ENCODE measurements around the gene PATJ. TPM values are rescaled to one million over a fixed set of nuclear protein-coding genes. Genes with fewer than 3 reads are reported as not detected.

PATJ gene
- total RNA-seq, 6 experiments from 2014 or later = 19.0 to 49.0 (median 26.7) TPM

DNA sequence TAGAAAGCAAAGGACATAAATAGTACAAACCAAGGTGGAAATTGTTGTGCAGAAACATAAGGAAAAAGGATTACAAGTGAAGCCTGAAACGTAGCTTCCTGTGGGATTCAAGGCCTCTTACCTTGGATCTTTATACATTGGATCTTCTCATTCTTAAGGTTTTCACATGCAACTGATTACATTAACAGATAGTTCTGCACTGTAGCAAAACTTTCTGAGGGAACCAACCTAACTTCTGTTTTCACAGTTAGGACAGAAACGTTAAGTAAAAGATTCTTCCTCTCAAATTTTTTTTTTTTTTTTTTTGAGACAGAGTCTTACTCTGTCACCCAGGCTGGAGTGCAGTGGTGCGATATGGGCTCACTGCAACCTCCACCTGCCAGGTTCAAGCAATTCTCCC lies 9.6 kb upstream of the PATJ start:
- WGBS (ENCODE audit: insufficient coverage, low coverage, low lambda C conversion rate, missing lambda C conversion rate) = 67% methylated on average over 3 of the region's 3 CpGs
- TF ChIP-seq, protein P1, sequence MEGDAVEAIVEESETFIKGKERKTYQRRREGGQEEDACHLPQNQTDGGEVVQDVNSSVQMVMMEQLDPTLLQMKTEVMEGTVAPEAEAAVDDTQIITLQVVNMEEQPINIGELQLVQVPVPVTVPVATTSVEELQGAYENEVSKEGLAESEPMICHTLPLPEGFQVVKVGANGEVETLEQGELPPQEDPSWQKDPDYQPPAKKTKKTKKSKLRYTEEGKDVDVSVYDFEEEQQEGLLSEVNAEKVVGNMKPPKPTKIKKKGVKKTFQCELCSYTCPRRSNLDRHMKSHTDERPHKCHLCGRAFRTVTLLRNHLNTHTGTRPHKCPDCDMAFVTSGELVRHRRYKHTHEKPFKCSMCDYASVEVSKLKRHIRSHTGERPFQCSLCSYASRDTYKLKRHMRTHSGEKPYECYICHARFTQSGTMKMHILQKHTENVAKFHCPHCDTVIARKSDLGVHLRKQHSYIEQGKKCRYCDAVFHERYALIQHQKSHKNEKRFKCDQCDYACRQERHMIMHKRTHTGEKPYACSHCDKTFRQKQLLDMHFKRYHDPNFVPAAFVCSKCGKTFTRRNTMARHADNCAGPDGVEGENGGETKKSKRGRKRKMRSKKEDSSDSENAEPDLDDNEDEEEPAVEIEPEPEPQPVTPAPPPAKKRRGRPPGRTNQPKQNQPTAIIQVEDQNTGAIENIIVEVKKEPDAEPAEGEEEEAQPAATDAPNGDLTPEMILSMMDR (IDR thresholded peaks at IDR 0.05) = no peak
- TF ChIP-seq POLR2A (IDR thresholded peaks at IDR 0.05) = no peak
- Histone ChIP-seq H3K9me3 (no peaks in the 10 kb centered on the region), H3K27me3 (no peaks in the 10 kb centered on the region), H3K4me3 (no peak overlapping the region), H3K27ac (no peak overlapping the region), H3K36me3 (no peaks in the 10 kb centered on the region), H3K4me1 (no peaks in the 10 kb centered on the region)
- ATAC-seq (no peak), DNase-seq (no peak)
- intact Hi-C loops (cut with DNase I) = no loop called here

DNA sequence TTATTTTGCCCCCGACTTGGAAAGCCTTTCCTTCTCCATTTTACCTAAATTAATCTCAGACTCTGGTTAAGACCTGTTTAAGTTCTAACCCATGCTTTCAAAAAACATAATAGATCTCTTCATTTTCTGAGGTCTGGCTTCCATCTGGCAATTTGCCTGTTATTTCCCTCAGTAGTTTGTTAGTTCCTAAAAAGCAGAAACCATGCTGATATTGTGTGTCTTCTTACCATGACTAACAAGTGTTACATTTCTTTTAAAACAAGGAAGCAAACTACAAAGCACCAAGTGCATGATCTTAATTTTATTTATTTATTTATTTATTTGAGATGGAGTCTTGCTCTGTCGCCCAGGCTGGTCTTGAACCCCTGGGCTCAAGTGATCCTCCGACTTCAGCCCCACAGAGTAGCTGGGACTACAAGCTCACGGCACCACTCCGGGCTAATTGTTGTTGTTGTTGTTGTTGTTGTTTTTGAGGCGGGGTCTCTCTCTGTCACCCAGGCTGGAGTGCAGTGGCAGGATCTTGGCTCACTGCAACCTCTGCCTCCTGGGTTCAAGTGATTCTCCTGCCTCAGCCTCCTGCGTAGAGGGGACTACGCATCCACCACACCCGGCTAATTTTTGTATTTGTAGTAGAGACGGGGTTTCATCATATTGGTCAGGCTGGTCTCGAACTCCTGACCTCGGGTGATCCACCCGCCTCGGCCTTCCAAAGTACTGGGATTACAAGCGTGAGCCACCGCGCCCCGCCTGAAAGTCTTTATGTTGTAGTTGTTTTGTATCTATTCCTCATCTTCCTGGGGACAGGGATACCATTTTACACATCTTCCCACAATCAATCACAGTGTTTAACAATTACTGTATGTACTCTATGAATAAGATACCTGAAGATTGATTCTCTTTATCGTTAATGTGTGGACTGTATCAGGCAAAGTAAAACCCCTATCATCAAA lies 1.3 kb upstream of the PATJ start:
- 77% methylated on average over 15 of the region's 19 CpGs for WGBS (ENCODE audit: insufficient coverage, low coverage, low lambda C conversion rate, missing lambda C conversion rate)
- Histone ChIP-seq H3K9me3 (no peaks in the 10 kb centered on the region), H3K4me3 (peak overlapping the region in 1 of 3 donors; percentile 79), H3K36me3 (no peaks in the 10 kb centered on the region), H3K27ac (no peak overlapping the region), H3K27me3 (no peaks in the 10 kb centered on the region), H3K4me1 (peaks cover 0 to 20% (median 2%) of the 10 kb centered on the region in 4 donors)
- ATAC-seq (no peak), DNase-seq (no peak)
- intact Hi-C loops (cut with DNase I) = no loop called here
- TF ChIP-seq, protein P1 (IDR thresholded peaks at IDR 0.05) = no peak
- no peak for TF ChIP-seq POLR2A (IDR thresholded peaks at IDR 0.05)

DNA sequence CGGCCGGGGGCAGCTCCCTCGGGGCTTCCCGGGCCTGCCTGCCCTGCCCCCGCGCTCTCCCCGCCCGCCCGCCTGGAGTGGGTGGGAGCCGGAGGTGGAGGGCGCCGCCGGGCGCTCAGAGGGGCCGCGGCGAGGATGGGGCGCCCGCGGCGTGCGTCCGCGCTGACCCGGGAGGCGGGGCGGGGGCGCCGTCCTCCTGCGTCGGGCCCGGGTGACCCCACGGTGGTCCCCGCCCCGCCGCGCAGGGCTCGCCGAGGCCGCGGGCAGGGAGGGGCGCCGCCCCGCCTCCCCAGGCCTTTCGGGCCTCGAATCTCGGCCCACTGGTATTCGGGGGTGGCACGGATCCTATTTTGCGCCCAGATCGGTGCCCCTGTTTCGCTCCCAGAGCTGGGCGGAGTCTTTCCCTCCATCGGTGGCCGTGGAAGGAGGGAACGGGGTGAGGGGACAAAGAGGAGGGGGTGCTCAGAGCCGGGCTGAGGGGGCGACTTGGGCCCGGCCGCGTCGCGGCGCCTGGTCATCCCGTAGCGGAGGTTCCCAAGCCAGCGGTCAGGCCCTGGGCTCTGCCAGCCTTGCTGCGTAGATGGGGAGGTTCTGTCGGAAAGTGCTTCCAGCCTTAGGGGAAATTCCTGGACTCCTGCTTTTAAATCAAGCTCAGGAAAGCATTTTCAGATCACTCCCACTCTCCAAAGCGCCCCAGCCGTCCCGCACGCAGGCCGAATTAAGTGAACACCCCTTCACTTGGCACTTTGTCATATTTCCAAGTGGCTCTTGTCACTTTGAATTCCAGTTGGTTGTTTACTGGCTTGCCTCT lies 545 bp downstream of the PATJ start:
- H3K9me3 ChIP-seq = no peaks in the 10 kb centered on the region
- ATAC-seq = peak; percentile 50 to 68 (median 64)
- H3K27ac ChIP-seq = peak overlapping the region; percentile 68 to 90 (median 87)
- H3K4me1 ChIP-seq = peaks cover 0 to 35% (median 4%) of the 10 kb centered on the region in 4 donors
- H3K4me3 ChIP-seq = peak overlapping the region; percentile 79 to 98 (median 90)
- WGBS (ENCODE audit: insufficient coverage, low coverage, low lambda C conversion rate, missing lambda C conversion rate) = 0% methylated on average over 5 of the region's 74 CpGs
- no peaks in the 10 kb centered on the region for H3K27me3 ChIP-seq
- intact Hi-C loops (cut with DNase I) = no loop called here
- H3K36me3 ChIP-seq = no peaks in the 10 kb centered on the region
- no peak for TF ChIP-seq POLR2A (IDR thresholded peaks at IDR 0.05)
- TF ChIP-seq, protein P1 (IDR thresholded peaks at IDR 0.05) = no peak
- DNase-seq = peak; percentile 48 to 66 (median 60)

DNA sequence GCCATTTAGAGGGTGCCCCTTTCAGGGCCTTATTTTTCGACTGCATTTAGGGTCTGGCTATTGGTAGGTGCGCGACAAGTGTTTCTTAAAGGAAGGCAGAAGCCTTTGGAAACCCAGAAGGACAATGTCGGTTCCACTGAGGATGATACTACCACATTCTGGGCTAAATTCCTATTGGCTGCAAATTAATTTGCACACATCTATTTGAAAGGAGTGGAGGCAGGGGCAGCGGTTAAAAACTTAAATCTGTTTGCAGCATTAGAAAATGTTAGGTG lies 1.1 kb downstream of the PATJ start:
- intact Hi-C loops (cut with DNase I) = no loop called here
- 57% methylated on average over 5 of the region's 5 CpGs for WGBS (ENCODE audit: insufficient coverage, low coverage, low lambda C conversion rate, missing lambda C conversion rate)
- DNase-seq = no peak
- Histone ChIP-seq H3K4me3 (peak overlapping the region; percentile 79 to 98 (median 90)), H3K27ac (peak overlapping the region in 2 of 3 donors; percentile 87 to 90), H3K36me3 (no peaks in the 10 kb centered on the region), H3K9me3 (no peaks in the 10 kb centered on the region), H3K27me3 (no peaks in the 10 kb centered on the region), H3K4me1 (peaks cover 0 to 40% (median 4%) of the 10 kb centered on the region in 4 donors)
- ATAC-seq = no peak
- TF ChIP-seq, protein P1 (IDR thresholded peaks at IDR 0.05) = no peak
- TF ChIP-seq POLR2A (IDR thresholded peaks at IDR 0.05) = no peak
